Activated naive CD4-positive, alpha-beta T cell treated with anti-CD3 and anti-CD28 coated beads, Interleukin-2, amount 10 ng/mL, durations not matched to agents 7 days and 5 days (primary cell): ENCODE data around the gene ZNF768.
A peak's percentile ranks its signal among the peaks of the same experiment; 100 is the strongest.
"Not testable (repeated sequence)": the region's sequence is repeated elsewhere in the genome, so short reads cannot be mapped to it uniquely, and the experiment has no call there.

ENCODE experiments used
- CTCF ChIA-PET: fragments of 350-600 bp; sonication (Branson Sonifier 250); formaldehyde crosslinking; loops from one replicate; lab custom pipeline; 2021; ENCODE audit warnings: antibody characterized with exemption; lab: Charles Lee
- DNase-seq: peaks from one replicate; pipeline ENCODE4 v3.0.0-alpha.2; 2020
- H3K27ac Mint-ChIP-seq: one replicate; pipeline ENCODE4 v1.8.0; 2021; ENCODE audit warnings: mild to moderate bottlenecking, moderate library complexity, mixed read lengths
- H3K27me3 Mint-ChIP-seq: one replicate; pipeline ENCODE4 v1.8.0; 2021; ENCODE audit warnings: mild to moderate bottlenecking, mixed read lengths
- H3K36me3 Mint-ChIP-seq: one replicate; pipeline ENCODE4 v1.8.0; 2021; ENCODE audit warnings: mixed read lengths
- H3K4me1 Mint-ChIP-seq: one replicate; pipeline ENCODE4 v1.8.0; 2021; ENCODE audit warnings: mixed read lengths
- H3K4me3 Mint-ChIP-seq: one replicate; pipeline ENCODE4 v1.8.0; 2021; ENCODE audit warnings: mild to moderate bottlenecking, moderate library complexity, mixed read lengths
- H3K9me3 Mint-ChIP-seq: one replicate; pipeline ENCODE4 v1.8.0; 2021; ENCODE audit warnings: mixed read lengths

ZNF768 gene

GRCh38 chr16:30548416-30549253, 22.3 kb upstream of the ZNF768 start:
- H3K4me3 Mint-ChIP-seq: no peak overlapping the region
- H3K36me3 Mint-ChIP-seq: peaks cover 10% of the 10 kb centered on the region
- no peak for DNase-seq
- CTCF ChIA-PET: no interaction called here
- H3K27ac Mint-ChIP-seq: peak overlapping the region; percentile 4
- peaks cover 45% of the 10 kb centered on the region for H3K4me1 Mint-ChIP-seq
- H3K9me3 Mint-ChIP-seq: no peaks in the 10 kb centered on the region
- H3K27me3 Mint-ChIP-seq: no peaks in the 10 kb centered on the region

- no peaks in the 10 kb centered on the region for H3K9me3 Mint-ChIP-seq
- no peak overlapping the region for H3K27ac Mint-ChIP-seq
- peaks cover 20% of the 10 kb centered on the region for H3K4me1 Mint-ChIP-seq
- no peaks in the 10 kb centered on the region for H3K36me3 Mint-ChIP-seq
- H3K27me3 Mint-ChIP-seq: no peaks in the 10 kb centered on the region
- CTCF ChIA-PET: interaction anchor here (1.2 to 1.7 kb wide), 2 partner anchors 10 to 12 kb away, joined by 3 to 5 read pairs; partner anchors contain the start of gene ZNF747
- H3K4me3 Mint-ChIP-seq: no peak overlapping the region
- DNase-seq: no peak
Measured at GRCh38 chr16:30546115-30546514, 19.7 kb upstream of the ZNF768 start.

- no peaks in the 10 kb centered on the region for H3K9me3 Mint-ChIP-seq
- H3K4me1 Mint-ChIP-seq: peaks cover 2% of the 10 kb centered on the region
- H3K36me3 Mint-ChIP-seq: peaks cover under 1% of the 10 kb centered on the region
- CTCF ChIA-PET: interaction anchor here (2.0 kb wide), 1 partner anchor 8 kb away, joined by 6 read pairs; the partner anchor contains the start of gene ZNF747
- H3K27me3 Mint-ChIP-seq: no peaks in the 10 kb centered on the region
- DNase-seq: no peak
- H3K4me3 Mint-ChIP-seq: no peak overlapping the region
- H3K27ac Mint-ChIP-seq: no peak overlapping the region
Measured at GRCh38 chr16:30543067-30543466, 16.7 kb upstream of the ZNF768 start.

GRCh38 chr16:30541502-30542329, 15.3 kb upstream of the ZNF768 start:
- Mint-ChIP-seq H3K27me3 (no peaks in the 10 kb centered on the region), H3K27ac (no peak overlapping the region), H3K4me1 (peaks cover 11% of the 10 kb centered on the region), H3K4me3 (no peak overlapping the region), H3K9me3 (no peaks in the 10 kb centered on the region), H3K36me3 (peaks cover 12% of the 10 kb centered on the region)
- CTCF ChIA-PET: interaction anchor here (1.0 kb wide), 1 partner anchor 57 kb away, joined by 3 read pairs; no protein-coding TSS in a partner anchor
- no peak for DNase-seq

GRCh38 chr16:30540916-30541464, 14.6 kb upstream of the ZNF768 start:
- H3K27ac Mint-ChIP-seq, H3K27me3 Mint-ChIP-seq, DNase-seq, H3K9me3 Mint-ChIP-seq, H3K4me3 Mint-ChIP-seq: not testable (repeated sequence)
- peaks cover 18% of the 10 kb centered on the region for H3K4me1 Mint-ChIP-seq
- CTCF ChIA-PET: interaction anchor here (1.0 kb wide), 1 partner anchor 58 kb away, joined by 3 read pairs; no protein-coding TSS in a partner anchor
- peaks cover 18% of the 10 kb centered on the region for H3K36me3 Mint-ChIP-seq

GRCh38 chr16:30539986-30540526, 13.7 kb upstream of the ZNF768 start:
- CTCF ChIA-PET: interaction anchor here (0.6 to 1.0 kb wide), 4 partner anchors 11 to 217 kb away, joined by 3 read pairs; no protein-coding TSS in a partner anchor
- DNase-seq, H3K4me3 Mint-ChIP-seq, H3K27me3 Mint-ChIP-seq, H3K27ac Mint-ChIP-seq, H3K9me3 Mint-ChIP-seq: not testable (repeated sequence)
- H3K4me1 Mint-ChIP-seq: peaks cover 25% of the 10 kb centered on the region
- H3K36me3 Mint-ChIP-seq: peaks cover 19% of the 10 kb centered on the region

- peaks cover 24% of the 10 kb centered on the region for H3K36me3 Mint-ChIP-seq
- H3K4me3 Mint-ChIP-seq: no peak overlapping the region
- no peaks in the 10 kb centered on the region for H3K27me3 Mint-ChIP-seq
- no peaks in the 10 kb centered on the region for H3K9me3 Mint-ChIP-seq
- CTCF ChIA-PET: interaction anchor here (0.6 to 1.0 kb wide), 4 partner anchors 11 to 218 kb away, joined by 3 read pairs; no protein-coding TSS in a partner anchor
- H3K4me1 Mint-ChIP-seq: peaks cover 28% of the 10 kb centered on the region
- DNase-seq: no peak
- no peak overlapping the region for H3K27ac Mint-ChIP-seq
Measured at GRCh38 chr16:30539000-30539964, 12.9 kb upstream of the ZNF768 start.

- CTCF ChIA-PET: interaction anchor here (1.0 to 4.1 kb wide), 15 partner anchors 17 to 127 kb away, joined by 3 to 42 read pairs (median 7); partner anchors contain the start of genes DCTPP1, ZNF764 and ZNF785
- not testable (repeated sequence) for H3K9me3 Mint-ChIP-seq
Measured at GRCh38 chr16:30536391-30537024, 10.1 kb upstream of the ZNF768 start.

GRCh38 chr16:30535777-30536190, 9.4 kb upstream of the ZNF768 start:
- Mint-ChIP-seq H3K36me3 (peaks cover 30% of the 10 kb centered on the region), H3K27ac (peak overlapping the region; percentile 97), H3K4me1 (peaks cover 41% of the 10 kb centered on the region), H3K4me3 (peak overlapping the region; percentile 86), H3K9me3 (no peaks in the 10 kb centered on the region), H3K27me3 (no peaks in the 10 kb centered on the region)
- peak; percentile 78 for DNase-seq
- CTCF ChIA-PET: interaction anchor here (0.7 to 4.1 kb wide), 25 partner anchors 8 to 126 kb away, joined by 3 to 42 read pairs (median 5); partner anchors contain the start of genes DCTPP1, ITGAL, ZNF688 and ZNF689

More at GRCh38 chr16:30536391-30537024, 10.1 kb upstream of the ZNF768 start:
- Mint-ChIP-seq H3K4me3 (peak overlapping the region; percentile 86), H3K36me3 (peaks cover 30% of the 10 kb centered on the region), H3K27ac (peak overlapping the region; percentile 97), H3K4me1 (peaks cover 36% of the 10 kb centered on the region)
- H3K27me3 Mint-ChIP-seq, DNase-seq: not testable (repeated sequence)

- Mint-ChIP-seq H3K4me3 (peak overlapping the region; percentile 86), H3K27me3 (no peaks in the 10 kb centered on the region), H3K27ac (peak overlapping the region; percentile 97), H3K9me3 (no peaks in the 10 kb centered on the region), H3K36me3 (peaks cover 30% of the 10 kb centered on the region), H3K4me1 (peaks cover 46% of the 10 kb centered on the region)
- DNase-seq: no peak
- CTCF ChIA-PET: interaction anchor here (0.7 to 4.1 kb wide), 24 partner anchors 8 to 126 kb away, joined by 3 to 42 read pairs (median 6); partner anchors contain the start of genes DCTPP1, ITGAL, ZNF688 and ZNF689
Measured at GRCh38 chr16:30535106-30535776, 8.9 kb upstream of the ZNF768 start.

GRCh38 chr16:30534368-30535105, 8.2 kb upstream of the ZNF768 start, which contains the start of gene ZNF747:
ZNF747 (minus strand) TSS chr16:30534858; CDS start chr16:30534679, 179 bp downstream.
- CTCF ChIA-PET: interaction anchor here (0.9 to 4.1 kb wide), 14 partner anchors 9 to 104 kb away, joined by 3 to 42 read pairs (median 10); partner anchors contain the start of genes DCTPP1, ZNF688, ZNF689 and ZNF764
- Mint-ChIP-seq H3K9me3 (no peaks in the 10 kb centered on the region), H3K4me1 (peaks cover 51% of the 10 kb centered on the region), H3K4me3 (peak within 1 kb of the TSS; percentile 86), H3K27ac (peak within 1 kb of the TSS; percentile 97), H3K36me3 (peaks cover 30% of the 10 kb centered on the region), H3K27me3 (no peaks in the 10 kb centered on the region)
- peak; percentile 94 for DNase-seq
